GM23338 (cell line): ENCODE results near the gene TNF. TPM values are rescaled to one million over a fixed set of nuclear protein-coding genes. Genes with fewer than 3 reads are reported as not detected.
A peak's percentile ranks its signal among the peaks of the same experiment; 100 is the strongest.

Experiments used
- ATAC-seq: fragments of 200-7000 bp; cut with Tn5 transposase; 3 replicates; pipeline ENCODE4 v1.9.1; 2020
- DNase-seq: peaks from one replicate; pipeline ENCODE4 v3.0.0-alpha.2; 2015; ENCODE audit warnings: low spot score
- H2AFZ ChIP-seq: fragments of 200-600 bp; sonication (generic); 2 replicates; pipeline ENCODE4 v1.8.0; 2016; ENCODE audit warnings: antibody characterized with exemption, mild to moderate bottlenecking, moderate library complexity
- H3F3A ChIP-seq: fragments of 200-600 bp; sonication (generic); replicated peaks from 2 replicates; pipeline ENCODE4 v1.8.0; 2017; ENCODE audit warnings: antibody characterized with exemption, mixed run types, low read depth
- H3K27ac ChIP-seq: fragments of 200-600 bp; sonication (generic); 2 replicates; pipeline ENCODE4 v1.6.1; 2016; ENCODE audit warnings: low read depth
- H3K27me3 ChIP-seq: fragments of 200-600 bp; sonication (generic); 2 replicates; pipeline ENCODE4 v1.8.0; 2016; ENCODE audit warnings: mild to moderate bottlenecking, mixed run types, moderate library complexity; ENCODE audit not compliant: insufficient read depth
- H3K36me3 ChIP-seq: fragments of 200-600 bp; sonication (generic); 2 replicates; pipeline ENCODE4 v1.8.0; 2016; ENCODE audit warnings: mild to moderate bottlenecking; ENCODE audit not compliant: insufficient read depth
- H3K4me1 ChIP-seq: fragments of 200-600 bp; sonication (generic); 2 replicates; pipeline ENCODE4 v1.8.0; 2016; ENCODE audit warnings: mild to moderate bottlenecking, moderate library complexity; ENCODE audit not compliant: insufficient read depth
- H3K4me2 ChIP-seq: fragments of 200-600 bp; sonication (generic); 2 replicates; pipeline ENCODE4 v1.7.1; 2017; ENCODE audit warnings: mixed run types
- H3K4me3 ChIP-seq: fragments of 200-600 bp; sonication (generic); 2 replicates; pipeline ENCODE4 v1.6.1; 2016; ENCODE audit warnings: mixed run types
- H3K79me2 ChIP-seq: fragments of 200-600 bp; sonication (generic); replicated peaks from 2 replicates; pipeline ENCODE4 v1.8.0; 2017; ENCODE audit warnings: mild to moderate bottlenecking; ENCODE audit not compliant: insufficient read depth
- H3K9me2 ChIP-seq: fragments of 200-600 bp; sonication (generic); 2 replicates; pipeline ENCODE4 v1.8.0; 2017; ENCODE audit not compliant: insufficient read depth
- H4K20me1 ChIP-seq: fragments of 200-600 bp; sonication (generic); replicated peaks from 2 replicates; pipeline ENCODE4 v1.8.0; 2017; ENCODE audit warnings: mild to moderate bottlenecking; ENCODE audit not compliant: insufficient read depth
- H3K27ac Mint-ChIP-seq: 2 replicates; pipeline ENCODE4 v1.8.0; 2020; ENCODE audit warnings: inconsistent platforms, mild to moderate bottlenecking, moderate library complexity, mixed read lengths
- H3K27me3 Mint-ChIP-seq: 3 replicates; pipeline ENCODE4 v1.8.0; 2022; ENCODE audit warnings: low read depth, mild to moderate bottlenecking, moderate library complexity, mixed read lengths, inconsistent platforms; ENCODE audit not compliant: insufficient read depth, poor library complexity
- H3K36me3 Mint-ChIP-seq: 3 replicates; pipeline ENCODE4 v1.8.0; 2021; ENCODE audit warnings: low read depth, mild to moderate bottlenecking, inconsistent platforms, moderate library complexity, mixed read lengths
- H3K4me1 Mint-ChIP-seq: 3 replicates; pipeline ENCODE4 v1.8.0; 2020; ENCODE audit warnings: mild to moderate bottlenecking, inconsistent platforms, mixed read lengths
- H3K4me3 Mint-ChIP-seq: 3 replicates; pipeline ENCODE4 v1.8.0; 2021; ENCODE audit warnings: moderate library complexity, mild to moderate bottlenecking, inconsistent platforms, mixed read lengths
- H3K9me3 Mint-ChIP-seq: 3 replicates; pipeline ENCODE4 v1.8.0; 2020; ENCODE audit warnings: moderate library complexity, mild to moderate bottlenecking, inconsistent platforms, mixed read lengths
- EZH2 ChIP-seq: fragments of 200-600 bp; sonication (generic); IDR thresholded peaks from one replicate; pipeline ENCODE4 v1.8.0; 2017; ENCODE audit warnings: antibody characterized with exemption, mild to moderate bottlenecking, low read depth; ENCODE audit not compliant: unreplicated experiment
- EZH2phosphoT487 ChIP-seq: fragments of 200-600 bp; sonication (generic); IDR thresholded peaks from one replicate; pipeline ENCODE4 v1.8.1; 2018; ENCODE audit warnings: antibody characterized with exemption; ENCODE audit not compliant: unreplicated experiment
- NANOG ChIP-seq: IDR thresholded peaks from 2 replicates; pipeline ENCODE4 v1.6.1; 2016; ENCODE audit warnings: antibody characterized with exemption, borderline replicate concordance
- STAT1 ChIP-seq: IDR thresholded peaks from one replicate; pipeline ENCODE4 v1.6.1; 2016; ENCODE audit warnings: antibody characterized with exemption; ENCODE audit not compliant: unreplicated experiment
- ZNF114 ChIP-seq: fragments of 250-450 bp; sonication (Bioruptor Pico); IDR thresholded peaks from 2 replicates; pipeline ENCODE4 v1.5.0; 2020; ENCODE audit warnings: mild to moderate bottlenecking, moderate library complexity
- ZNF331 ChIP-seq: fragments of 250-450 bp; sonication (Bioruptor Pico); IDR thresholded peaks from 2 replicates; pipeline ENCODE4 v1.5.0; 2020; ENCODE audit warnings: low read depth, mild to moderate bottlenecking, moderate library complexity
- polyA plus RNA-seq: library from polyadenylated mRNA; unstranded; fragments of >200 nt; fragmentation: Nextera tagmentation; extraction: Ambion mirVana; gene quantifications from 2 replicates; pipeline ENCODE4 v1.2.1, GENCODE V29; 2016
- total RNA-seq: library from RNA; depleted of rRNA; stranded (reverse); fragments of >200 nt; shearing (Covaris generic); gene quantifications from 2 replicates; pipeline ENCODE4 v1.2.3, GENCODE V29; 2014
- TF ChIP-seq, protein P1 (sequence below), 2 experiments: fragments of 200-600 bp in 1 of 2; sonication (generic) in 1 of 2; conservative IDR thresholded peaks; 2 replicates each; pipeline versions ENCODE4 v1.5.1 to v1.6.1; 2016 to 2017; ENCODE audit warnings: antibody characterized with exemption in 2 of 2, low read depth in 2 of 2, mild to moderate bottlenecking in 2 of 2, moderate library complexity in 1 of 2
- TF ChIP-seq, protein P2 (sequence below): IDR thresholded peaks from one replicate; pipeline ENCODE4 v1.6.1; 2018; ENCODE audit warnings: antibody characterized with exemption; ENCODE audit not compliant: unreplicated experiment
- TF ChIP-seq, protein P3 (sequence below): fragments of 250-450 bp; sonication (Bioruptor Pico); IDR thresholded peaks from 2 replicates; pipeline ENCODE4 v1.5.0; 2020; ENCODE audit warnings: mild to moderate bottlenecking, moderate library complexity

The TNF gene
- total and polyA plus RNA-seq, 2 experiments from 2014 or later = 0.11 TPM; not detected in 1

DNA sequence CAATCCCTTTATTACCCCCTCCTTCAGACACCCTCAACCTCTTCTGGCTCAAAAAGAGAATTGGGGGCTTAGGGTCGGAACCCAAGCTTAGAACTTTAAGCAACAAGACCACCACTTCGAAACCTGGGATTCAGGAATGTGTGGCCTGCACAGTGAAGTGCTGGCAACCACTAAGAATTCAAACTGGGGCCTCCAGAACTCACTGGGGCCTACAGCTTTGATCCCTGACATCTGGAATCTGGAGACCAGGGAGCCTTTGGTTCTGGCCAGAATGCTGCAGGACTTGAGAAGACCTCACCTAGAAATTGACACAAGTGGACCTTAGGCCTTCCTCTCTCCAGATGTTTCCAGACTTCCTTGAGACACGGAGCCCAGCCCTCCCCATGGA, 2.2 kb downstream of the TNF start:
- Histone ChIP-seq H3K27me3 (peaks cover 20% of the 10 kb centered on the region), H3K4me2 (no peak overlapping the region), H3K4me1 (peaks cover 4% of the 10 kb centered on the region; the same call in 1 of the 2 replicates), H3K9me2 (no peaks in the 10 kb centered on the region), H3K36me3 (no peaks in the 10 kb centered on the region), H3F3A (no peaks in the 10 kb centered on the region), H3K27ac (no peak overlapping the region), H3K4me3 (no peak overlapping the region), H2AFZ (no peak overlapping the region), H3K79me2 (no peaks in the 10 kb centered on the region), H4K20me1 (no peaks in the 10 kb centered on the region)
- Mint-ChIP-seq H3K4me1 (peaks cover 29% of the 10 kb centered on the region), H3K27ac (no peak overlapping the region), H3K9me3 (peaks cover 3% of the 10 kb centered on the region; the same call in 2 of the 3 replicates), H3K36me3 (no peaks in the 10 kb centered on the region; the same call in 2 of the 3 replicates), H3K27me3 (peaks cover 41% of the 10 kb centered on the region), H3K4me3 (no peak overlapping the region)
- TF ChIP-seq, protein P1, sequence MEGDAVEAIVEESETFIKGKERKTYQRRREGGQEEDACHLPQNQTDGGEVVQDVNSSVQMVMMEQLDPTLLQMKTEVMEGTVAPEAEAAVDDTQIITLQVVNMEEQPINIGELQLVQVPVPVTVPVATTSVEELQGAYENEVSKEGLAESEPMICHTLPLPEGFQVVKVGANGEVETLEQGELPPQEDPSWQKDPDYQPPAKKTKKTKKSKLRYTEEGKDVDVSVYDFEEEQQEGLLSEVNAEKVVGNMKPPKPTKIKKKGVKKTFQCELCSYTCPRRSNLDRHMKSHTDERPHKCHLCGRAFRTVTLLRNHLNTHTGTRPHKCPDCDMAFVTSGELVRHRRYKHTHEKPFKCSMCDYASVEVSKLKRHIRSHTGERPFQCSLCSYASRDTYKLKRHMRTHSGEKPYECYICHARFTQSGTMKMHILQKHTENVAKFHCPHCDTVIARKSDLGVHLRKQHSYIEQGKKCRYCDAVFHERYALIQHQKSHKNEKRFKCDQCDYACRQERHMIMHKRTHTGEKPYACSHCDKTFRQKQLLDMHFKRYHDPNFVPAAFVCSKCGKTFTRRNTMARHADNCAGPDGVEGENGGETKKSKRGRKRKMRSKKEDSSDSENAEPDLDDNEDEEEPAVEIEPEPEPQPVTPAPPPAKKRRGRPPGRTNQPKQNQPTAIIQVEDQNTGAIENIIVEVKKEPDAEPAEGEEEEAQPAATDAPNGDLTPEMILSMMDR (conservative IDR thresholded peaks at IDR 0.05; ENCODE audit: low read depth in 2 of 2) = no peak
- TF ChIP-seq NANOG = no peak
- TF ChIP-seq STAT1 = no peak
- TF ChIP-seq EZH2 = no peak
- no peak for TF ChIP-seq ZNF331 (CRISPR knock-in tag)
- TF ChIP-seq, protein P2, sequence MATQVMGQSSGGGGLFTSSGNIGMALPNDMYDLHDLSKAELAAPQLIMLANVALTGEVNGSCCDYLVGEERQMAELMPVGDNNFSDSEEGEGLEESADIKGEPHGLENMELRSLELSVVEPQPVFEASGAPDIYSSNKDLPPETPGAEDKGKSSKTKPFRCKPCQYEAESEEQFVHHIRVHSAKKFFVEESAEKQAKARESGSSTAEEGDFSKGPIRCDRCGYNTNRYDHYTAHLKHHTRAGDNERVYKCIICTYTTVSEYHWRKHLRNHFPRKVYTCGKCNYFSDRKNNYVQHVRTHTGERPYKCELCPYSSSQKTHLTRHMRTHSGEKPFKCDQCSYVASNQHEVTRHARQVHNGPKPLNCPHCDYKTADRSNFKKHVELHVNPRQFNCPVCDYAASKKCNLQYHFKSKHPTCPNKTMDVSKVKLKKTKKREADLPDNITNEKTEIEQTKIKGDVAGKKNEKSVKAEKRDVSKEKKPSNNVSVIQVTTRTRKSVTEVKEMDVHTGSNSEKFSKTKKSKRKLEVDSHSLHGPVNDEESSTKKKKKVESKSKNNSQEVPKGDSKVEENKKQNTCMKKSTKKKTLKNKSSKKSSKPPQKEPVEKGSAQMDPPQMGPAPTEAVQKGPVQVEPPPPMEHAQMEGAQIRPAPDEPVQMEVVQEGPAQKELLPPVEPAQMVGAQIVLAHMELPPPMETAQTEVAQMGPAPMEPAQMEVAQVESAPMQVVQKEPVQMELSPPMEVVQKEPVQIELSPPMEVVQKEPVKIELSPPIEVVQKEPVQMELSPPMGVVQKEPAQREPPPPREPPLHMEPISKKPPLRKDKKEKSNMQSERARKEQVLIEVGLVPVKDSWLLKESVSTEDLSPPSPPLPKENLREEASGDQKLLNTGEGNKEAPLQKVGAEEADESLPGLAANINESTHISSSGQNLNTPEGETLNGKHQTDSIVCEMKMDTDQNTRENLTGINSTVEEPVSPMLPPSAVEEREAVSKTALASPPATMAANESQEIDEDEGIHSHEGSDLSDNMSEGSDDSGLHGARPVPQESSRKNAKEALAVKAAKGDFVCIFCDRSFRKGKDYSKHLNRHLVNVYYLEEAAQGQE = no peak
- no peak for TF ChIP-seq ZNF114 (CRISPR knock-in tag)
- TF ChIP-seq EZH2phosphoT487 = no peak
- no peak for ATAC-seq
- DNase-seq = no peak

DNA sequence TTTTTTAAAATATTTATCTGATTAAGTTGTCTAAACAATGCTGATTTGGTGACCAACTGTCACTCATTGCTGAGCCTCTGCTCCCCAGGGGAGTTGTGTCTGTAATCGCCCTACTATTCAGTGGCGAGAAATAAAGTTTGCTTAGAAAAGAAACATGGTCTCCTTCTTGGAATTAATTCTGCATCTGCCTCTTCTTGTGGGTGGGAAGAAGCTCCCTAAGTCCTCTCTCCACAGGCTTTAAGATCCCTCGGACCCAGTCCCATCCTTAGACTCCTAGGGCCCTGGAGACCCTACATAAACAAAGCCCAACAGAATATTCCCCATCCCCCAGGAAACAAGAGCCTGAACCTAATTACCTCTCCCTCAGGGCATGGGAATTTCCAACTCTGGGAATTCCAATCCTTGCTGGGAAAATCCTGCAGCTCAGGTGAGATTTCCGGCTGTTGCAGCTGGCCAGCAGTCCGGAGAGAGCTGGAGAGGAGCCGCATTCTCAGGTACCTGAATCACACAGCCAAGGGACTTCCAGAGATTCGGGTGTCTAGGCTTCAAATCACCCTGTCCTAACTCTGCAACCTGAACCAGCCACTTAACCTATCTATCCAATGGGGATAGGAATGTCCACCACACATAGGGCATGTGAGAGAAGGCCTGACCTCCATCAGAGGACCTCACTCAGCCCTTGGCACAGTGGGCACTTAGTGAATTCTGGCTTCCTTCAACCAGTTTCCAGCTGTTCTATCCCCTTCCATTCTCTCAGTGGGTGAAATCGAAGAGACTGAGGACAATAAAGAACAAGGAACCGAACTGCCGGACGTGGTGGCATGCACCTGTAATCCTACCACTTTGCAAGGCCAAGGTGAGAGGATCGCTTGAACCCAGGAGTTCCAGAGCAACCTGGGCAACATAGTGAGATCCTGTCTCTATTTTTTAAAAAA, 3.1 kb downstream of the TNF start:
- no peak overlapping the region; the same call in 2 of the 3 replicates for H3K4me3 Mint-ChIP-seq
- H3K36me3 Mint-ChIP-seq = no peaks in the 10 kb centered on the region; the same call in 2 of the 3 replicates
- no peak overlapping the region for H3K27ac ChIP-seq
- H3K4me1 Mint-ChIP-seq = peaks cover 28% of the 10 kb centered on the region
- peaks cover 45% of the 10 kb centered on the region for H3K27me3 Mint-ChIP-seq
- H3K36me3 ChIP-seq = no peaks in the 10 kb centered on the region
- peaks cover 20% of the 10 kb centered on the region for H3K27me3 ChIP-seq
- H3K9me3 Mint-ChIP-seq = peaks cover 3% of the 10 kb centered on the region; the same call in 2 of the 3 replicates
- H3K4me2 ChIP-seq = no peak overlapping the region
- no peak overlapping the region for H3K4me3 ChIP-seq
- H3F3A ChIP-seq = no peaks in the 10 kb centered on the region
- H3K4me1 ChIP-seq = peaks cover 4% of the 10 kb centered on the region; the same call in 1 of the 2 replicates
- no peaks in the 10 kb centered on the region for H4K20me1 ChIP-seq
- ATAC-seq (no peak), DNase-seq (peak; percentile 75)
- no peaks in the 10 kb centered on the region for H3K79me2 ChIP-seq
- H2AFZ ChIP-seq = no peak overlapping the region
- no peaks in the 10 kb centered on the region for H3K9me2 ChIP-seq
- H3K27ac Mint-ChIP-seq = no peak overlapping the region
- TF ChIP-seq, protein P3, sequence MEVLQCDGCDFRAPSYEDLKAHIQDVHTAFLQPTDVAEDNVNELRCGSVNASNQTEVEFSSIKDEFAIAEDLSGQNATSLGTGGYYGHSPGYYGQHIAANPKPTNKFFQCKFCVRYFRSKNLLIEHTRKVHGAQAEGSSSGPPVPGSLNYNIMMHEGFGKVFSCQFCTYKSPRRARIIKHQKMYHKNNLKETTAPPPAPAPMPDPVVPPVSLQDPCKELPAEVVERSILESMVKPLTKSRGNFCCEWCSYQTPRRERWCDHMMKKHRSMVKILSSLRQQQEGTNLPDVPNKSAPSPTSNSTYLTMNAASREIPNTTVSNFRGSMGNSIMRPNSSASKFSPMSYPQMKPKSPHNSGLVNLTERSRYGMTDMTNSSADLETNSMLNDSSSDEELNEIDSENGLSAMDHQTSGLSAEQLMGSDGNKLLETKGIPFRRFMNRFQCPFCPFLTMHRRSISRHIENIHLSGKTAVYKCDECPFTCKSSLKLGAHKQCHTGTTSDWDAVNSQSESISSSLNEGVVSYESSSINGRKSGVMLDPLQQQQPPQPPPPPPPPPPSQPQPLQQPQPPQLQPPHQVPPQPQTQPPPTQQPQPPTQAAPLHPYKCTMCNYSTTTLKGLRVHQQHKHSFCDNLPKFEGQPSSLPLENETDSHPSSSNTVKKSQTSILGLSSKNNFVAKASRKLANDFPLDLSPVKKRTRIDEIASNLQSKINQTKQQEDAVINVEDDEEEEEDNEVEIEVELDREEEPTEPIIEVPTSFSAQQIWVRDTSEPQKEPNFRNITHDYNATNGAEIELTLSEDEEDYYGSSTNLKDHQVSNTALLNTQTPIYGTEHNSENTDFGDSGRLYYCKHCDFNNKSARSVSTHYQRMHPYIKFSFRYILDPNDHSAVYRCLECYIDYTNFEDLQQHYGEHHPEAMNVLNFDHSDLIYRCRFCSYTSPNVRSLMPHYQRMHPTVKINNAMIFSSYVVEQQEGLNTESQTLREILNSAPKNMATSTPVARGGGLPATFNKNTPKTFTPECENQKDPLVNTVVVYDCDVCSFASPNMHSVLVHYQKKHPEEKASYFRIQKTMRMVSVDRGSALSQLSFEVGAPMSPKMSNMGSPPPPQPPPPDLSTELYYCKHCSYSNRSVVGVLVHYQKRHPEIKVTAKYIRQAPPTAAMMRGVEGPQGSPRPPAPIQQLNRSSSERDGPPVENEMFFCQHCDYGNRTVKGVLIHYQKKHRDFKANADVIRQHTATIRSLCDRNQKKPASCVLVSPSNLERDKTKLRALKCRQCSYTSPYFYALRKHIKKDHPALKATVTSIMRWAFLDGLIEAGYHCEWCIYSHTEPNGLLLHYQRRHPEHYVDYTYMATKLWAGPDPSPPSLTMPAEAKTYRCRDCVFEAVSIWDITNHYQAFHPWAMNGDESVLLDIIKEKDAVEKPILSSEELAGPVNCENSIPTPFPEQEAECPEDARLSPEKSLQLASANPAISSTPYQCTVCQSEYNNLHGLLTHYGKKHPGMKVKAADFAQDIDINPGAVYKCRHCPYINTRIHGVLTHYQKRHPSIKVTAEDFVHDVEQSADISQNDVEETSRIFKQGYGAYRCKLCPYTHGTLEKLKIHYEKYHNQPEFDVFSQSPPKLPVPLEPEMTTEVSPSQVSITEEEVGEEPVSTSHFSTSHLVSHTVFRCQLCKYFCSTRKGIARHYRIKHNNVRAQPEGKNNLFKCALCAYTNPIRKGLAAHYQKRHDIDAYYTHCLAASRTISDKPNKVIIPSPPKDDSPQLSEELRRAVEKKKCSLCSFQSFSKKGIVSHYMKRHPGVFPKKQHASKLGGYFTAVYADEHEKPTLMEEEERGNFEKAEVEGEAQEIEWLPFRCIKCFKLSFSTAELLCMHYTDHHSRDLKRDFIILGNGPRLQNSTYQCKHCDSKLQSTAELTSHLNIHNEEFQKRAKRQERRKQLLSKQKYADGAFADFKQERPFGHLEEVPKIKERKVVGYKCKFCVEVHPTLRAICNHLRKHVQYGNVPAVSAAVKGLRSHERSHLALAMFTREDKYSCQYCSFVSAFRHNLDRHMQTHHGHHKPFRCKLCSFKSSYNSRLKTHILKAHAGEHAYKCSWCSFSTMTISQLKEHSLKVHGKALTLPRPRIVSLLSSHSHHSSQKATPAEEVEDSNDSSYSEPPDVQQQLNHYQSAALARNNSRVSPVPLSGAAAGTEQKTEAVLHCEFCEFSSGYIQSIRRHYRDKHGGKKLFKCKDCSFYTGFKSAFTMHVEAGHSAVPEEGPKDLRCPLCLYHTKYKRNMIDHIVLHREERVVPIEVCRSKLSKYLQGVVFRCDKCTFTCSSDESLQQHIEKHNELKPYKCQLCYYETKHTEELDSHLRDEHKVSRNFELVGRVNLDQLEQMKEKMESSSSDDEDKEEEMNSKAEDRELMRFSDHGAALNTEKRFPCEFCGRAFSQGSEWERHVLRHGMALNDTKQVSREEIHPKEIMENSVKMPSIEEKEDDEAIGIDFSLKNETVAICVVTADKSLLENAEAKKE (CRISPR knock-in tag) = no peak
